Measurements from ENCODE around the gene PET117.
"Not testable (repeated sequence)": the region's sequence is repeated elsewhere in the genome, so short reads cannot be mapped to it uniquely, and the experiment has no call there.

The PET117 gene

GRCh38 chr20:18137412-18138265 is at the start of gene PET117, which contains the start of gene KAT14:
TSS of gene PET117 (plus strand) at chr20:18137863. CDS start at chr20:18137956, 93 bp downstream.
TSS of gene KAT14 (plus strand) at chr20:18137863. CDS start at chr20:18142661, 4,798 bp downstream.
- peak; percentile 82 to 85 for DNase-seq (ENCODE audit: low read depth in 2 of 2)

- not testable (repeated sequence) for DNase-seq (ENCODE audit: low read depth in 2 of 2)
Observed at GRCh38 chr20:18088298-18088697, 49.4 kb upstream of the PET117 start.

- not testable (repeated sequence) for DNase-seq (ENCODE audit: low read depth in 2 of 2)
Observed at GRCh38 chr20:18088841-18089240, 48.8 kb upstream of the PET117 start.

GRCh38 chr20:18090044-18090443 is 47.6 kb upstream of the PET117 start:
- DNase-seq (ENCODE audit: low read depth in 2 of 2) = no peak

- DNase-seq (ENCODE audit: low read depth in 2 of 2) = no peak
Observed at GRCh38 chr20:18090477-18090876, 47.2 kb upstream of the PET117 start.

- no peak for DNase-seq (ENCODE audit: low read depth in 2 of 2)
Observed at GRCh38 chr20:18091623-18092022, 46.0 kb upstream of the PET117 start.

- no peak for DNase-seq (ENCODE audit: low read depth in 2 of 2)
Observed at GRCh38 chr20:18092890-18093289, 44.8 kb upstream of the PET117 start.

GRCh38 chr20:18093388-18093787 is 44.3 kb upstream of the PET117 start:
- no peak for DNase-seq (ENCODE audit: low read depth in 2 of 2)

GRCh38 chr20:18094191-18094590 is 43.5 kb upstream of the PET117 start:
- no peak for DNase-seq (ENCODE audit: low read depth in 2 of 2)

- not testable (repeated sequence) for DNase-seq (ENCODE audit: low read depth in 2 of 2)
Observed at GRCh38 chr20:18100569-18100968, 37.1 kb upstream of the PET117 start.

- no peak for DNase-seq (ENCODE audit: low read depth in 2 of 2)
Observed at GRCh38 chr20:18101125-18101810, 36.4 kb upstream of the PET117 start.

GRCh38 chr20:18103497-18103896 is 34.2 kb upstream of the PET117 start:
- no peak for DNase-seq (ENCODE audit: low read depth in 2 of 2)

GRCh38 chr20:18108326-18108725 is 29.3 kb upstream of the PET117 start:
- no peak for DNase-seq (ENCODE audit: low read depth in 2 of 2)

- not testable (repeated sequence) for DNase-seq (ENCODE audit: low read depth in 2 of 2)
Observed at GRCh38 chr20:18128574-18128973, 9.1 kb upstream of the PET117 start.

GRCh38 chr20:18132663-18133062 is 5.0 kb upstream of the PET117 start:
- DNase-seq (ENCODE audit: low read depth in 2 of 2) = no peak

GRCh38 chr20:18133962-18134361 is 3.7 kb upstream of the PET117 start:
- no peak for DNase-seq (ENCODE audit: low read depth in 2 of 2)

GRCh38 chr20:18138266-18138582 is 561 bp downstream of the PET117 start:
- no peak for DNase-seq (ENCODE audit: low read depth in 2 of 2)

GRCh38 chr20:18138639-18139583 is 1.2 kb downstream of the PET117 start:
- DNase-seq (ENCODE audit: low read depth in 2 of 2) = no peak

GRCh38 chr20:18139832-18140231 is 2.2 kb downstream of the PET117 start:
- no peak for DNase-seq (ENCODE audit: low read depth in 2 of 2)

GRCh38 chr20:18144541-18145099 is 7.0 kb downstream of the PET117 start:
- no peak for DNase-seq (ENCODE audit: low read depth in 2 of 2)

GRCh38 chr20:18154342-18154741 is 16.7 kb downstream of the PET117 start:
- no peak for DNase-seq (ENCODE audit: low read depth in 2 of 2)

- DNase-seq (ENCODE audit: low read depth in 2 of 2) = no peak
Observed at GRCh38 chr20:18156045-18156444, 18.4 kb downstream of the PET117 start.
